AG04450 (cell line): ENCODE data around the gene ACACB. TPM values are rescaled to one million over a fixed set of nuclear protein-coding genes. Genes with fewer than 3 reads are reported as not detected.

Experiments used
- CTCF ChIA-PET: fragments of 300-600, 350-600 bp; formaldehyde crosslinking; extraction: SDS; loops from one replicate; lab custom pipeline; 2022; ENCODE audit warnings: antibody characterized with exemption, inconsistent platforms; lab: Charles Lee
- POLR2A ChIA-PET: fragments of 350-600 bp; formaldehyde crosslinking; extraction: SDS; loops from one replicate; lab custom pipeline; 2021; ENCODE audit warnings: antibody characterized with exemption, inconsistent platforms; lab: Yijun Ruan, JAX
- DNase-seq: peaks from one replicate; pipeline ENCODE4 v3.0.0-alpha.2; 2011; ENCODE audit warnings: low read depth, low spot score
- H3K27ac ChIP-seq: one replicate; pipeline ENCODE4 v1.5.1; 2012; ENCODE audit warnings: low read depth, low read length, control low read depth
- H3K27me3 ChIP-seq: one replicate; pipeline ENCODE4 v1.6.0; 2012; ENCODE audit warnings: low read length; ENCODE audit not compliant: control insufficient read depth, insufficient read depth
- H3K4me3 ChIP-seq: 2 replicates; pipeline ENCODE4 v1.5.1; 2011; ENCODE audit warnings: mild to moderate bottlenecking, low read depth, low read length, control low read depth
- H3K9me3 ChIP-seq: 2 replicates; pipeline ENCODE4 v1.5.1; 2012; ENCODE audit warnings: low read length; ENCODE audit not compliant: control insufficient read depth, insufficient read depth
- polyA plus RNA-seq: library from polyadenylated mRNA; depleted of rRNA; stranded (reverse); fragments of >200 nt; gene quantifications from 2 replicates; pipeline ENCODE4 v1.2.3, GENCODE V29; 2011
- TF ChIP-seq, protein P1 (sequence below): IDR thresholded peaks from 2 replicates; pipeline ENCODE4 v1.5.1; 2011; ENCODE audit warnings: low read depth, low read length, control low read depth, inconsistent platforms

Gene ACACB
- polyA plus RNA-seq, 1 experiment: 3.2 TPM

DNA sequence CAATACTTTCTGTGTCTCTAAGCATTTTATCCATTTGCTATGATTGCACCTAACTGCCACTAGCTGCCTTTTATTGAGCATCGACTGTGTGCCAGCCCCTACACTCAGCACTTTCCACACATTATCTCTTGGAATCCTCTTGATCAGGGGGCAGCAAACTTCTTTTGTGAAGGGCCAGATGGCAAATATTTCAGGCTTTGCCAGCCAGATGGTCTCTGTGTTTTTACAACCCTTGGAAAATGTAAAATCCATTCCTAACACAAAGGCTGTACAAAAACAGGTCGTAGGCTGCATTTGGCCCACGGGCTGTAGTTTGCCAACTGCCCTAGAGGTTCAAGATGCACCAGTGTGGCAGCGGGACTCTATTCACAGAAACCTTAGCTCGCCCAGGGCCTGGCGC is 173.2 kb downstream of the ACACB start:
- POLR2A ChIA-PET: no interaction called here
- TF ChIP-seq, protein P1, sequence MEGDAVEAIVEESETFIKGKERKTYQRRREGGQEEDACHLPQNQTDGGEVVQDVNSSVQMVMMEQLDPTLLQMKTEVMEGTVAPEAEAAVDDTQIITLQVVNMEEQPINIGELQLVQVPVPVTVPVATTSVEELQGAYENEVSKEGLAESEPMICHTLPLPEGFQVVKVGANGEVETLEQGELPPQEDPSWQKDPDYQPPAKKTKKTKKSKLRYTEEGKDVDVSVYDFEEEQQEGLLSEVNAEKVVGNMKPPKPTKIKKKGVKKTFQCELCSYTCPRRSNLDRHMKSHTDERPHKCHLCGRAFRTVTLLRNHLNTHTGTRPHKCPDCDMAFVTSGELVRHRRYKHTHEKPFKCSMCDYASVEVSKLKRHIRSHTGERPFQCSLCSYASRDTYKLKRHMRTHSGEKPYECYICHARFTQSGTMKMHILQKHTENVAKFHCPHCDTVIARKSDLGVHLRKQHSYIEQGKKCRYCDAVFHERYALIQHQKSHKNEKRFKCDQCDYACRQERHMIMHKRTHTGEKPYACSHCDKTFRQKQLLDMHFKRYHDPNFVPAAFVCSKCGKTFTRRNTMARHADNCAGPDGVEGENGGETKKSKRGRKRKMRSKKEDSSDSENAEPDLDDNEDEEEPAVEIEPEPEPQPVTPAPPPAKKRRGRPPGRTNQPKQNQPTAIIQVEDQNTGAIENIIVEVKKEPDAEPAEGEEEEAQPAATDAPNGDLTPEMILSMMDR: no peak
- no peaks in the 10 kb centered on the region; the same call in 1 of the 2 replicates for H3K9me3 ChIP-seq

DNA sequence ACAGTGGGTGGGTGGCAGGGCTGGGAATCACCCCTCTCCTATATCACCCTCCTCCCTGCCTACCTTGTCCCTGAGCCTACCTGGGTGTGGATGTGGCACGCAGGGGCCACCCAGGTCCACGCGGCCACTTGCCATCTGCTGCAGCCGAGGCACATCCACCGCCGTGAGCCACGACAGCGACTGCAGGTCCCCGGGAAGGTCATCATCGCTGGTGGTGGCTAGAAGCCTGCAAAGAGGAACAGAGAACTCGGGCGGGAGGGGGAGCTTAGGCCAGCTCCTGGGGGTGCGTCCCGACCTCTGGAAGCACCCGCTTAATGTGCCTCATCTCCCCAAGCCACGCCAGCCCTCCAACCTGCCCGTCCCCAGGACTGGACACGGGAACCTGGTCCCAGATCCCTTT is 173.7 kb downstream of the ACACB start:
- H3K4me3 ChIP-seq: no peak overlapping the region
- ChIA-PET POLR2A (no interaction called here), CTCF (no interaction called here)
- no peaks in the 10 kb centered on the region; the same call in 1 of the 2 replicates for H3K9me3 ChIP-seq
- no peak overlapping the region for H3K27ac ChIP-seq
- no peak for DNase-seq
- TF ChIP-seq, protein P1: no peak
- peaks cover 9% of the 10 kb centered on the region for H3K27me3 ChIP-seq

More for the DNA sequence above, 173.2 kb downstream of the ACACB start:
- DNase-seq: no peak
- CTCF ChIA-PET: no interaction called here
- H3K27me3 ChIP-seq: peaks cover 9% of the 10 kb centered on the region
- H3K4me3 ChIP-seq: no peak overlapping the region
- no peak overlapping the region for H3K27ac ChIP-seq

DNA sequence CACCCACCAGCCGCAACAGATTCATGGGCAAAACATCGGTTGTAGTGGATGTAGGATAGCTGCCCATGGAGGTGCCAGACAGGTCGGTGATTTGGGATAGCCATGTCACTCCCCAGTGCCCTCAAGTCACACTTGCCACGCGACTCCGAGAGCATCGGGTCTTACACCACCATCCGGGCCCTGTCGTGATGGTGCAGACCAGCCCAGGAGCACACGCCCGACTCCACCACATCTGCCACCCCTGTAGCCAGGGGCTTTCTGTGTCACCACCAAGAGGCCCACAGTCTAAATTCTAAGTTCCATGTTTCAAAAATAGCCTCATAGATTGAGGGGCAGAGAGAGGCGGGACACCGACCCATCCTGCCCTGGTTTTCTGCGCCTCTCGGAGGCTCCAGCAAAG is 174.7 kb downstream of the ACACB start:
- Histone ChIP-seq H3K9me3 (no peaks in the 10 kb centered on the region; the same call in 1 of the 2 replicates), H3K27ac (no peak overlapping the region), H3K4me3 (no peak overlapping the region), H3K27me3 (peaks cover 9% of the 10 kb centered on the region)
- POLR2A ChIA-PET: no interaction called here
- no peak for DNase-seq
- TF ChIP-seq, protein P1: no peak
- CTCF ChIA-PET: no interaction called here

DNA sequence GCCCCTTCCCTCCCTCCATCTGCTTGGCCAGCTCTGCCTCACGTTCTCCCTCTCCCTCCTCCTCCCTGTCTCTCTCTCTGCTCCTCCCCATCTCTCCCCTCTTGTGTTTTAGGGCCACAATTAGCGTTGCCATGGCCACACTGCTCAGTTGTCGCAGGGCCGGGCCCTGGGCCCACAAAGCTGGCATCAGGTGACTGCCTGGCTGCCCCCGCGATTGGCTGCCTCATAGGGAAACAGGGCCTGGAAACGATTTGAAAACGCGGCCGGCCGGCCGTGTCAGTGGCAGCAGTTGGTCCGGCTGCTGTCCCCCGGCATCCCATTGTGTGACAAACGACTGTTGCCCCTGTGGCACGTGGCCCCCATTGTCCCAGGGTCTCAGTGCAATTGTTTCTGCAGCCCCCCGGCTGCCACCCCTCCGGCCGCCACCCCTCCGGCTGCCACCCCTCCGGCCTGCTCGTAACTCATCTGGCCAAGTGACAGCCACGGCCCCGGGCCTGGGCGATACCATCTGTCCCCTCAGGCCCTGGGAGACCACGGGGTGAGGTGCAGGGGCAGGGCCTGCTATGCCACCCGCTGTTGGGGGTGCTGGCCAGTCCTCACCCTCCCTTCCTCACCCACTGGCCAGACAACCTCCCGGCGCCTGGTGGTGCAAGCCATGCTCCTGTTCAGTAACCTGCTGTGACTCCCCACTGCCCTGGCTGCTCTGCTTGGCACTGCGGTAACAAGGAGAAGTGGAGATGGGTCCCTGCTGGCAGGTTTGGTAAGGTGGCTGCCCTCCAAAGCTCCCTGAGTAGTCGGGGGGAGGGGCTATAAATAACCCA is 175.3 kb downstream of the ACACB start:
- H3K27ac ChIP-seq: no peak overlapping the region
- H3K9me3 ChIP-seq: no peaks in the 10 kb centered on the region; the same call in 1 of the 2 replicates
- ChIA-PET CTCF (interaction anchor here (1.4 kb wide), 1 partner anchor 102 kb away, joined by 3 read pairs; no protein-coding TSS in a partner anchor), POLR2A (no interaction called here)
- peak overlapping the region; percentile 13; the same call in 1 of the 2 replicates for H3K4me3 ChIP-seq
- peaks cover 9% of the 10 kb centered on the region for H3K27me3 ChIP-seq
- TF ChIP-seq, protein P1: no peak
- no peak for DNase-seq

DNA sequence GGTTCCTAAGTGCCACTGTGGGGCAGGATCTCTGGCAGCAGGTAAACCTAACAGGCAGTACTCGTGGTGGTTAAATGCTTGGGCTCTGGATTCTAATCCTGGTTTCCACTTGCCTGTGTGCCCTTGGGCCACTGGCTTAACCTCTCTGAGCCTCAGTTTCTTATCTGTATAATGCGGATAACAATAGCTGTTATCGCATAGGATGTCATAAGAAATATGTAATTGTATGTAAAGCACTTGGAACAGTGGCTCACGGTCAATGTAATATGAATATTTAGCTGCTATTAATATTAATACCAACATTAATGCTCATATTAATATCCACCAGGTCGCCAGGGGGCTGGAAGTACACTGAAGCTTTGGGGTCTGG is 175.9 kb downstream of the ACACB start:
- no peaks in the 10 kb centered on the region; the same call in 1 of the 2 replicates for H3K9me3 ChIP-seq
- no peak overlapping the region for H3K4me3 ChIP-seq
- CTCF ChIA-PET: interaction anchor here (1.4 kb wide), 1 partner anchor 101 kb away, joined by 3 read pairs; no protein-coding TSS in a partner anchor
- POLR2A ChIA-PET: no interaction called here
- TF ChIP-seq, protein P1: no peak
- no peak for DNase-seq
- no peak overlapping the region for H3K27ac ChIP-seq
- H3K27me3 ChIP-seq: peaks cover 9% of the 10 kb centered on the region
